ENCODE data around the gene PLPP1.

PLPP1 gene

GRCh38 chr5:55418994-55419968 is 115.5 kb downstream of the PLPP1 start:
- Histone ChIP-seq H3K79me2 (ENCODE audit: control insufficient read depth, low read length) (no peaks in the 10 kb centered on the region), H3K9me3 (ENCODE audit: control insufficient read depth, insufficient read depth, low read length) (no peaks in the 10 kb centered on the region), H3K4me1 (ENCODE audit: control insufficient read depth, low read length) (no peaks in the 10 kb centered on the region), H3F3A (ENCODE audit: control insufficient read depth, insufficient read depth) (no peaks in the 10 kb centered on the region), H3K4me2 (ENCODE audit: low read length) (no peak overlapping the region), H3K36me3 (ENCODE audit: control insufficient read depth, low read length) (peaks cover 85% of the 10 kb centered on the region), H3K9me2 (replicated peaks; ENCODE audit: control insufficient read depth, low read length) (no peaks in the 10 kb centered on the region), H3K27ac (ENCODE audit: low read depth, low read length) (no peak overlapping the region), H3K4me3 (ENCODE audit: low read length) (no peak overlapping the region), H3K27me3 (ENCODE audit: control insufficient read depth, low read length) (no peaks in the 10 kb centered on the region), H4K20me1 (ENCODE audit: control insufficient read depth, insufficient read depth, low read depth, low read length) (no peaks in the 10 kb centered on the region)
- TF ChIP-seq CTCF (IDR thresholded peaks at IDR 0.05; ENCODE audit: low read depth, low read length, poor library complexity, severe bottlenecking) (no peak), EZH2phosphoT487 (IDR thresholded peaks at IDR 0.05; ENCODE audit: borderline replicate concordance, low read length) (no peak)

GRCh38 chr5:55416306-55416705 is 118.5 kb downstream of the PLPP1 start:
- H3K79me2 ChIP-seq (ENCODE audit: control insufficient read depth, low read length) = no peaks in the 10 kb centered on the region
- H3K4me1 ChIP-seq (ENCODE audit: control insufficient read depth, low read length) = no peaks in the 10 kb centered on the region
- H3K9me2 ChIP-seq (replicated peaks; ENCODE audit: control insufficient read depth, low read length) = no peaks in the 10 kb centered on the region
- no peak overlapping the region for H3K4me2 ChIP-seq (ENCODE audit: low read length)
- 0 out of 2 replicates have a peak, but pooled peaks cover 3% of the 10 kb centered on the region for H3F3A ChIP-seq (ENCODE audit: control insufficient read depth, insufficient read depth)
- no peak overlapping the region for H3K4me3 ChIP-seq (ENCODE audit: low read length)
- no peaks in the 10 kb centered on the region for H4K20me1 ChIP-seq (ENCODE audit: control insufficient read depth, insufficient read depth, low read depth, low read length)
- no peak for TF ChIP-seq EZH2phosphoT487 (IDR thresholded peaks at IDR 0.05; ENCODE audit: borderline replicate concordance, low read length)
- peaks cover 82% of the 10 kb centered on the region for H3K36me3 ChIP-seq (ENCODE audit: control insufficient read depth, low read length)
- no peaks in the 10 kb centered on the region for H3K27me3 ChIP-seq (ENCODE audit: control insufficient read depth, low read length)
- no peaks in the 10 kb centered on the region for H3K9me3 ChIP-seq (ENCODE audit: control insufficient read depth, insufficient read depth, low read length)
- no peak overlapping the region for H3K27ac ChIP-seq (ENCODE audit: low read depth, low read length)

- TF ChIP-seq CTCF (IDR thresholded peaks at IDR 0.05; ENCODE audit: low read depth, low read length, poor library complexity, severe bottlenecking) (no peak), EZH2phosphoT487 (IDR thresholded peaks at IDR 0.05; ENCODE audit: borderline replicate concordance, low read length) (no peak)
- H4K20me1 ChIP-seq (ENCODE audit: control insufficient read depth, insufficient read depth, low read depth, low read length) = no peaks in the 10 kb centered on the region
- no peaks in the 10 kb centered on the region for H3K79me2 ChIP-seq (ENCODE audit: control insufficient read depth, low read length)
- no peaks in the 10 kb centered on the region for H3K27me3 ChIP-seq (ENCODE audit: control insufficient read depth, low read length)
- H3K36me3 ChIP-seq (ENCODE audit: control insufficient read depth, low read length) = peaks cover 82% of the 10 kb centered on the region
- H3K27ac ChIP-seq (ENCODE audit: low read depth, low read length) = no peak overlapping the region
- H3K9me2 ChIP-seq (replicated peaks; ENCODE audit: control insufficient read depth, low read length) = no peaks in the 10 kb centered on the region
- 0 out of 2 replicates have a peak, but pooled peaks cover 3% of the 10 kb centered on the region for H3F3A ChIP-seq (ENCODE audit: control insufficient read depth, insufficient read depth)
- no peak overlapping the region for H3K4me3 ChIP-seq (ENCODE audit: low read length)
- H3K9me3 ChIP-seq (ENCODE audit: control insufficient read depth, insufficient read depth, low read length) = no peaks in the 10 kb centered on the region
- H3K4me2 ChIP-seq (ENCODE audit: low read length) = no peak overlapping the region
- H3K4me1 ChIP-seq (ENCODE audit: control insufficient read depth, low read length) = no peaks in the 10 kb centered on the region
These were observed 119.7 kb downstream of the PLPP1 start for GRCh38 chr5:55415071-55415470.

- Histone ChIP-seq H3K4me3 (ENCODE audit: low read length) (no peak overlapping the region), H3K36me3 (ENCODE audit: control insufficient read depth, low read length) (peaks cover 72% of the 10 kb centered on the region), H4K20me1 (ENCODE audit: control insufficient read depth, insufficient read depth, low read depth, low read length) (no peaks in the 10 kb centered on the region), H3K4me2 (ENCODE audit: low read length) (no peak overlapping the region), H3K9me3 (ENCODE audit: control insufficient read depth, insufficient read depth, low read length) (no peaks in the 10 kb centered on the region), H3F3A (ENCODE audit: control insufficient read depth, insufficient read depth) (0 out of 2 replicates have a peak, but pooled peaks cover 3% of the 10 kb centered on the region), H3K9me2 (replicated peaks; ENCODE audit: control insufficient read depth, low read length) (no peaks in the 10 kb centered on the region), H3K79me2 (ENCODE audit: control insufficient read depth, low read length) (no peaks in the 10 kb centered on the region), H3K27ac (ENCODE audit: low read depth, low read length) (no peak overlapping the region), H3K4me1 (ENCODE audit: control insufficient read depth, low read length) (no peaks in the 10 kb centered on the region), H3K27me3 (ENCODE audit: control insufficient read depth, low read length) (no peaks in the 10 kb centered on the region)
- TF ChIP-seq EZH2phosphoT487 (IDR thresholded peaks at IDR 0.05; ENCODE audit: borderline replicate concordance, low read length) (no peak), CTCF (IDR thresholded peaks at IDR 0.05; ENCODE audit: low read depth, low read length, poor library complexity, severe bottlenecking) (no peak)
These were observed 121.1 kb downstream of the PLPP1 start for GRCh38 chr5:55413644-55414043.
